ENCODE data around the gene CHMP2A.

CHMP2A gene

GRCh38 chr19:58538257-58539168 is 16.4 kb downstream of the CHMP2A start:
- DNase-seq (ENCODE audit: low read depth in 1 of 2, low spot score in 1 of 2), result no peak
- Histone ChIP-seq H3K4me3 (replicated peaks; ENCODE audit: insufficient read depth, low read length) (no peak overlapping the region), H3K27ac (replicated peaks) (no peak overlapping the region), H3K27me3 (ENCODE audit: insufficient read depth, poor library complexity, severe bottlenecking) (peaks cover 9% of the 10 kb centered on the region)
- TF ChIP-seq GABPA (IDR thresholded peaks at IDR 0.05; ENCODE audit: low read depth) (no peak), SPI1 (IDR thresholded peaks at IDR 0.05; ENCODE audit: borderline replicate concordance, low read depth) (no peak), REST (IDR thresholded peaks at IDR 0.05; ENCODE audit: insufficient replicate concordance, low read depth) (no peak), POLR2AphosphoS5 (IDR thresholded peaks at IDR 0.05; ENCODE audit: low read depth) (no peak)
- TF ChIP-seq, protein P1, sequence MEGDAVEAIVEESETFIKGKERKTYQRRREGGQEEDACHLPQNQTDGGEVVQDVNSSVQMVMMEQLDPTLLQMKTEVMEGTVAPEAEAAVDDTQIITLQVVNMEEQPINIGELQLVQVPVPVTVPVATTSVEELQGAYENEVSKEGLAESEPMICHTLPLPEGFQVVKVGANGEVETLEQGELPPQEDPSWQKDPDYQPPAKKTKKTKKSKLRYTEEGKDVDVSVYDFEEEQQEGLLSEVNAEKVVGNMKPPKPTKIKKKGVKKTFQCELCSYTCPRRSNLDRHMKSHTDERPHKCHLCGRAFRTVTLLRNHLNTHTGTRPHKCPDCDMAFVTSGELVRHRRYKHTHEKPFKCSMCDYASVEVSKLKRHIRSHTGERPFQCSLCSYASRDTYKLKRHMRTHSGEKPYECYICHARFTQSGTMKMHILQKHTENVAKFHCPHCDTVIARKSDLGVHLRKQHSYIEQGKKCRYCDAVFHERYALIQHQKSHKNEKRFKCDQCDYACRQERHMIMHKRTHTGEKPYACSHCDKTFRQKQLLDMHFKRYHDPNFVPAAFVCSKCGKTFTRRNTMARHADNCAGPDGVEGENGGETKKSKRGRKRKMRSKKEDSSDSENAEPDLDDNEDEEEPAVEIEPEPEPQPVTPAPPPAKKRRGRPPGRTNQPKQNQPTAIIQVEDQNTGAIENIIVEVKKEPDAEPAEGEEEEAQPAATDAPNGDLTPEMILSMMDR (IDR thresholded peaks at IDR 0.05; ENCODE audit: insufficient read depth, low read length), result no peak

DNA sequence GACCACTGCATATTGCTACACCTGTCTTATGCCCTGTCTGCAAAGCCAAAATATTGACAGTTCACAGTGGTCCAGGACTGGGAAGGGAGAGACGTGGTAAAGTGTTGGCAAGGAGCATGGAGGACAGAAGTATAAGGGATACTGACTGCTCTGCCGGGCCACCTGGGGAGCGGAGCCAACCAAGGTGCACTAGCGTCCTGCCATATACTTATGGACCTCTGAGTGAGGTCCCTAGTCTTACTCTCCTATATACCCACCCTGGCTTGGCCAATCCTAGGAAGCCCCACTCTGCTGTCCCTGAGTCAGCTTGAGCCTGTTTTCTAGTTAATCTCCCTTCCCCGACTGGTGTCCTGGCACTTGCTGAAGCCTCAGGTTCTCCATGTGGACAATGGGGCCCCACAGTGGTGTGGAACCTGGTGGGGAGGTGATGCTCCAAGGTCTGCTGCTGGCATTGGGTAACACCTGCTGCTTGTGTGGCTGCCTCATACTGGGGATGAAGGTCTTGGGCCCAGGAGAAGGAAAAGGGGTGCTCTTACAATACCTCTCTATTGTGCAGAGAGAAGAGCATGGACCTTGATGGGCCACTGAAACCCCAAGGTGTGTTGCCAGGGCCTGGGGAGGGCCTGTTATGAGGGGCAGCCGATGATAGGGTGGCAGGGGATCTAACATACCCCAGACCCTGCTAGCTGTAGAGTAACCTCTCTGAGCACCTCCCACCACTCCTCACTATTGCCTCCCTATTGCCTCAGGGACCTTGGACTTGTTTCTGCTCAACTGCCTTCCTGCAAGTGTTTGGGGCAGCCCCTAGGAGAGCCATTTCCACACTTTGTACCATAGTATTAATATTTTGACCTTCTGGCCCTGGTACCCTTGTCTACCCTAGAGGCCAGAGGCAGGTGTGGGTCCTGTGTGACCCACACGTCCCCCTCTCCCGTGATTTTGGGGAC is 17.8 kb downstream of the CHMP2A start:
- no peak for DNase-seq (ENCODE audit: low read depth in 1 of 2, low spot score in 1 of 2)
- peaks cover 9% of the 10 kb centered on the region for H3K27me3 ChIP-seq (ENCODE audit: insufficient read depth, poor library complexity, severe bottlenecking)
- H3K4me3 ChIP-seq (replicated peaks; ENCODE audit: insufficient read depth, low read length), result no peak overlapping the region
- H3K27ac ChIP-seq (replicated peaks), result no peak overlapping the region
- TF ChIP-seq SPI1 (IDR thresholded peaks at IDR 0.05; ENCODE audit: borderline replicate concordance, low read depth) (no peak), POLR2AphosphoS5 (IDR thresholded peaks at IDR 0.05; ENCODE audit: low read depth) (no peak), GABPA (IDR thresholded peaks at IDR 0.05; ENCODE audit: low read depth) (no peak), REST (IDR thresholded peaks at IDR 0.05; ENCODE audit: insufficient replicate concordance, low read depth) (no peak)
- TF ChIP-seq, protein P1 (IDR thresholded peaks at IDR 0.05; ENCODE audit: insufficient read depth, low read length), result no peak

DNA sequence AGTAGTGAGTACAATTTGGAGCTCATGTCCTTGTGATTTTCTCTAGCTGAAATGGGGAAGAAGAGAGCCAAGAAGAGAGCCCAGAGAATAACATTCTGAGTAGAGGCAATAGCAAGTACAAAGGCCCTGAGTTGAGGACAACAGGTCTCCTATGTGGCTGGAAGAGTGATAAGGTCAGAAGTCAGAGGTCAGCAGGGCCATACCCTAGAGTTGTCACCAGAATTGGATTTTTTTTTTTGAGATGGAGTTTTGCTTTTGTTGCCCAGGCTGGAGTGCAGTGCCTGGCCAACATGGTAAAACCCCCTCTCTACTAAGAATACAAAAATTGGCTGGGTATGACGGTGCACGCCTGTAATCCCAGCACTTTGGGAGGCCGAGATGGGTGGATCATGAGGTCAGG is 19.0 kb downstream of the CHMP2A start:
- TF ChIP-seq, protein P1 (IDR thresholded peaks at IDR 0.05; ENCODE audit: insufficient read depth, low read length), result no peak
- TF ChIP-seq POLR2AphosphoS5 (IDR thresholded peaks at IDR 0.05; ENCODE audit: low read depth), result no peak
- Histone ChIP-seq H3K4me3 (replicated peaks; ENCODE audit: insufficient read depth, low read length) (no peak overlapping the region), H3K27ac (replicated peaks) (no peak overlapping the region), H3K27me3 (ENCODE audit: insufficient read depth, poor library complexity, severe bottlenecking) (peaks cover 9% of the 10 kb centered on the region)
- DNase-seq (ENCODE audit: low read depth in 1 of 2, low spot score in 1 of 2), result no peak
